Osteocyte (in vitro differentiated cells): ENCODE data around the gene ARHGAP19. TPM values are rescaled to one million over a fixed set of nuclear protein-coding genes. Genes with fewer than 3 reads are reported as not detected.

Experiments
- DNase-seq: peaks from one replicate; pipeline ENCODE4 v3.0.0; 2021; ENCODE audit warnings: mixed read lengths; ENCODE audit not compliant: unreplicated experiment; ENCODE audit errors: extremely low spot score
- H3K27ac Mint-ChIP-seq: one replicate; pipeline ENCODE4 v1.8.0; 2021; ENCODE audit warnings: mild to moderate bottlenecking, mixed read lengths; ENCODE audit not compliant: unreplicated experiment
- H3K27me3 Mint-ChIP-seq: one replicate; pipeline ENCODE4 v1.8.0; 2021; ENCODE audit warnings: mixed read lengths; ENCODE audit not compliant: unreplicated experiment
- H3K36me3 Mint-ChIP-seq: one replicate; pipeline ENCODE4 v1.8.0; 2021; ENCODE audit warnings: mixed read lengths; ENCODE audit not compliant: unreplicated experiment
- H3K4me1 Mint-ChIP-seq: one replicate; pipeline ENCODE4 v1.8.0; 2021; ENCODE audit warnings: mixed read lengths; ENCODE audit not compliant: unreplicated experiment
- H3K4me3 Mint-ChIP-seq: one replicate; pipeline ENCODE4 v1.8.0; 2021; ENCODE audit warnings: mild to moderate bottlenecking, moderate library complexity, mixed read lengths; ENCODE audit not compliant: unreplicated experiment
- H3K9me3 Mint-ChIP-seq: one replicate; pipeline ENCODE4 v1.8.0; 2021; ENCODE audit warnings: mixed read lengths; ENCODE audit not compliant: unreplicated experiment
- CTCF ChIP-seq: fragments of 200-600 bp; sonication (generic); IDR thresholded peaks from 2 replicates; pipeline ENCODE4 v1.5.0; 2021; ENCODE audit warnings: antibody characterized with exemption, mild to moderate bottlenecking, moderate library complexity
- total RNA-seq: library from RNA; stranded (reverse); gene quantifications from 2 replicates; pipeline ENCODE4 v1.2.1, GENCODE V29; 2021

The ARHGAP19 gene
- total RNA-seq, 1 donor from 2014 or later = 5.5 TPM

DNA sequence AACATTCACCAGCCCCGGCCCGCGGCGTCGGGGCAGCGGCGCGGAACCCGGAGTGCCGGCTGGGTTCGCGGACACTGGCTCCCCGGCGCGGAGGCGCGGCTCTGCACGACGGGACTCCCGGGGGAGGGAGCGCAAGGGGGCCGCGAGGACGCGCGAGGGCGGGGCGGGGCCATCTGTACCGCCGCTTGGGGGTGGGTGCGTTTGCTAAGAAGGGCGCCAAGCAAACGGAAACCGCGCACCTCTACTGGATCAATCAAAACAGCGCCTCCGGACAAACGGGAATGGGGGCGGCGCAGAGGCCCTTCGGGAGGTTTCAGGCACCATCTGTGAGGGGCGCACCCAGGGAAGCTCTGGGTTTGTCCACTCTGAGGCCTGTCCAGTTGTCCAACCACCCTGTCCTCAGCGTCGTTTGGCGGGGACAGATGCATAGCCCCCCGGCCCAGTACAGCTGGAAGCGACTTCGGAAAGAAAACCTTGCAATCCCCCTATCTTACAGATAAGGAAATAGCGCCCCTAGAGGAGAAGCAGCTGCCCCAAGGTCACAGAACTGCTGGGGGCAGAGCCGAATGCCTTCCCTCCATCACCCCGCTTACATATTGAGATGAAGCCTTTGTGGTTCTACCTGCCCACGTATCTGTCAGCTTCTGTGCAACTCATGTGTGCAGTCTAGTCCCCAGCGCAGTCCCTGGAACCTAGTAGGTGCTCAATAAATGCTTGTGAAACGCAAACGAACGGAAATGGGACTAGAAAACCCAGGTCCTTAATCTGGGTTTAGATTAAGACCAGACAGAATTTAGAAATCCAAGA lies 96.0 kb downstream of the ARHGAP19 start:
- DNase-seq = no peak
- no peaks in the 10 kb centered on the region for H3K36me3 Mint-ChIP-seq
- peaks cover 66% of the 10 kb centered on the region for H3K27me3 Mint-ChIP-seq
- no peaks in the 10 kb centered on the region for H3K9me3 Mint-ChIP-seq
- peaks cover 7% of the 10 kb centered on the region for H3K4me1 Mint-ChIP-seq
- peak overlapping the region; percentile 65 for H3K4me3 Mint-ChIP-seq
- H3K27ac Mint-ChIP-seq = no peak overlapping the region
- TF ChIP-seq CTCF = peak; percentile 67

- H3K36me3 Mint-ChIP-seq = no peaks in the 10 kb centered on the region
- H3K27me3 Mint-ChIP-seq = peaks cover 66% of the 10 kb centered on the region
- H3K4me3 Mint-ChIP-seq = peak overlapping the region; percentile 65
- DNase-seq = no peak
- no peaks in the 10 kb centered on the region for H3K9me3 Mint-ChIP-seq
- H3K27ac Mint-ChIP-seq = no peak overlapping the region
- H3K4me1 Mint-ChIP-seq = peaks cover 7% of the 10 kb centered on the region
- TF ChIP-seq CTCF = no peak
Measured at GRCh38 chr10:97195706-97196222, 96.7 kb downstream of the ARHGAP19 start.

GRCh38 chr10:97192952-97193435 lies 99.4 kb downstream of the ARHGAP19 start:
- Mint-ChIP-seq H3K4me3 (no peak overlapping the region), H3K36me3 (no peaks in the 10 kb centered on the region), H3K27me3 (peaks cover 73% of the 10 kb centered on the region), H3K27ac (no peak overlapping the region), H3K4me1 (peaks cover 7% of the 10 kb centered on the region), H3K9me3 (no peaks in the 10 kb centered on the region)
- no peak for DNase-seq
- no peak for TF ChIP-seq CTCF

DNA sequence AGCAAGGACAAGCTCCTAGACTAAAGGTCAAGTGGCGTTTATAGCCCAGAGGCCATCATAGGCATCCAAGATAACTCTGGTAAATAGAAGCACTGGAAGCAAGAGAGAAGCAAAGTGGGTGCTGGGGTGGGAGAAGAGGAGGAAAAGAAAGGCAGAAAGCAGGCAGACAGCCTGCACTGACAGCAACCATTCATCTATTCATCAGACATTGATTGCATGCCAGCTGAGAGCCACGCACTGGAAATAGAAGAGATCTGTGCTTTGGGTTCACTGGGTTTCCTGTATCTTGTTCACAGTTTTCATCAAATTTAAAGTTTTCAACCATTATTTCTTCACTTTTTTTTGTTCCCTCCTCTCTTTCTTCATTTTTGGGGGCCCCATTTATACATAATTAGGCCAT lies 102.0 kb downstream of the ARHGAP19 start:
- Mint-ChIP-seq H3K27ac (no peak overlapping the region), H3K4me3 (no peak overlapping the region), H3K27me3 (peaks cover 69% of the 10 kb centered on the region), H3K4me1 (peaks cover 3% of the 10 kb centered on the region), H3K36me3 (no peaks in the 10 kb centered on the region), H3K9me3 (no peaks in the 10 kb centered on the region)
- no peak for TF ChIP-seq CTCF
- DNase-seq = no peak

DNA sequence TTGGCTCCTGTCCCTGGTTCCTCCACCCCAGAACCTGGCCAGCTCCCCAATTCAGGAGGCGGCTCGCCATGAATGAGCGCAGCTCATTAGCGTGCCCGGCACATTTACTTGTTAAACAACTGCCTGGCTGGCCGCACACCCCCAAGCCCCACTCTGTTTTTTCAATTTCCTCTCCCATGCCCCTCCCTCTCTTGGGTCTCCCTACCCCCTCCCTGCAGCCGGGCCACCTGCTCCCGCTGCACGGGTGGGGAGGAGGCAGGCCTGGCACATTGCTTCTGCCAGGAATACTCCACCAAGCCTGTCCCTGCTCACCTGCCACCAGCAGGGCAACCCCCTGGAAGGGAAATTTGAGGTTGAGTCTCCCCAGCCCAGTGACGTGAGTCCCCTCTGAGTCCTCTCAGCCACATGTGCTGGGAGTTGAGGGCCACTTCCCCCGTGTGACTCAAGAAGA lies 104.2 kb downstream of the ARHGAP19 start:
- Mint-ChIP-seq H3K4me1 (peaks cover 7% of the 10 kb centered on the region), H3K9me3 (no peaks in the 10 kb centered on the region), H3K36me3 (no peaks in the 10 kb centered on the region), H3K27ac (no peak overlapping the region), H3K27me3 (peaks cover 73% of the 10 kb centered on the region), H3K4me3 (no peak overlapping the region)
- no peak for TF ChIP-seq CTCF
- no peak for DNase-seq
